HG03575 (cell line): ENCODE results near the gene CBFA2T3.

Experiments used
- ATAC-seq: cut with Tn5 transposase; IDR thresholded peaks from one replicate; pipeline ENCODE4 v1.9.1; 2021; ENCODE audit not compliant: unreplicated experiment, insufficient number of reproducible peaks, low FRiP score; ENCODE audit errors: extremely low read depth

CBFA2T3 gene

GRCh38 chr16:88917146-88917914 is 59.7 kb downstream of the CBFA2T3 start:
- no peak for ATAC-seq

- no peak for ATAC-seq
Observed at GRCh38 chr16:88915639-88916327, 61.2 kb downstream of the CBFA2T3 start.

GRCh38 chr16:88914750-88915368 is 62.1 kb downstream of the CBFA2T3 start:
- ATAC-seq, result no peak

- no peak for ATAC-seq
Observed at GRCh38 chr16:88913870-88914269, 63.1 kb downstream of the CBFA2T3 start.

GRCh38 chr16:88913001-88913612 is 63.9 kb downstream of the CBFA2T3 start:
- no peak for ATAC-seq

GRCh38 chr16:88912556-88912955 is 64.5 kb downstream of the CBFA2T3 start:
- no peak for ATAC-seq

- ATAC-seq, result no peak
Observed at GRCh38 chr16:88911946-88912310, 65.1 kb downstream of the CBFA2T3 start.

- no peak for ATAC-seq
Observed at GRCh38 chr16:88911136-88911945, 65.7 kb downstream of the CBFA2T3 start.

GRCh38 chr16:88910284-88911135 is 66.5 kb downstream of the CBFA2T3 start:
- no peak for ATAC-seq

- no peak for ATAC-seq
Observed at GRCh38 chr16:88909431-88910210, 67.4 kb downstream of the CBFA2T3 start.

- ATAC-seq, result no peak
Observed at GRCh38 chr16:88908307-88908706, 68.7 kb downstream of the CBFA2T3 start.

GRCh38 chr16:88907768-88908167 is 69.2 kb downstream of the CBFA2T3 start:
- no peak for ATAC-seq

GRCh38 chr16:88906535-88907105 is 70.4 kb downstream of the CBFA2T3 start:
- no peak for ATAC-seq

GRCh38 chr16:88906020-88906419 is 71.0 kb downstream of the CBFA2T3 start:
- ATAC-seq, result no peak

- ATAC-seq, result no peak
Observed at GRCh38 chr16:88905563-88905962, 71.4 kb downstream of the CBFA2T3 start.

- no peak for ATAC-seq
Observed at GRCh38 chr16:88904676-88905365, 72.2 kb downstream of the CBFA2T3 start.

- ATAC-seq, result no peak
Observed at GRCh38 chr16:88903267-88903666, 73.7 kb downstream of the CBFA2T3 start.
